SK-N-SH treated with all-trans-retinoic acid at 6 μM for 48 hours (cell line): ENCODE data around the gene CDYL.

Experiments
- ATAC-seq: fragments of 200-7000 bp; cut with Tn5 transposase; 3 replicates; pipeline ENCODE4 v1.9.1; 2020; ENCODE audit warnings: mild to moderate bottlenecking, moderate library complexity
- BACH2 ChIP-seq: fragments of 250-450 bp; sonication (Bioruptor Pico); IDR thresholded peaks from 2 replicates; pipeline ENCODE4 v1.9.0; 2021; ENCODE audit warnings: mild to moderate bottlenecking, borderline replicate concordance
- CSDC2 ChIP-seq: fragments of 250-450 bp; sonication (Bioruptor Pico); IDR thresholded peaks from 2 replicates; pipeline ENCODE4 v1.5.0; 2020; ENCODE audit warnings: mild to moderate bottlenecking, moderate library complexity
- GLIS3 ChIP-seq: fragments of 250-450 bp; sonication (Bioruptor Pico); IDR thresholded peaks from 2 replicates; pipeline ENCODE4 v1.5.0; 2020; ENCODE audit warnings: mild to moderate bottlenecking, moderate library complexity
- ISL1 ChIP-seq: fragments of 250-450 bp; sonication (Bioruptor Pico); IDR thresholded peaks from 2 replicates; pipeline ENCODE4 v2.1.2; 2022; ENCODE audit warnings: mild to moderate bottlenecking, moderate library complexity
- OSR1 ChIP-seq: fragments of 250-450 bp; sonication (Bioruptor Pico); IDR thresholded peaks from 2 replicates; pipeline ENCODE4 v1.8.0; 2022; ENCODE audit warnings: moderate library complexity, mild to moderate bottlenecking, inconsistent platforms
- PATZ1 ChIP-seq: fragments of 250-450 bp; sonication (Bioruptor Pico); IDR thresholded peaks from 2 replicates; pipeline ENCODE4 v1.8.0; 2020; ENCODE audit warnings: mild to moderate bottlenecking, moderate library complexity, borderline replicate concordance
- RARB ChIP-seq: fragments of 250-450 bp; sonication (Bioruptor Pico); IDR thresholded peaks from 2 replicates; pipeline ENCODE4 v1.8.0; 2021; ENCODE audit warnings: mild to moderate bottlenecking, moderate library complexity
- TCF4 ChIP-seq: fragments of 250-450 bp; sonication (Bioruptor Pico); IDR thresholded peaks from 2 replicates; pipeline ENCODE4 v1.8.0; 2021; ENCODE audit warnings: mild to moderate bottlenecking, moderate library complexity, borderline replicate concordance
- TOX ChIP-seq: fragments of 250-450 bp; sonication (Bioruptor Pico); IDR thresholded peaks from 2 replicates; pipeline ENCODE4 v1.8.0; 2021; ENCODE audit warnings: mild to moderate bottlenecking, moderate library complexity, borderline replicate concordance
- ZC3H10 ChIP-seq: fragments of 250-450 bp; sonication (Bioruptor Pico); IDR thresholded peaks from 2 replicates; pipeline ENCODE4 v1.5.1; 2021; ENCODE audit warnings: mild to moderate bottlenecking, moderate library complexity
- ZFP3 ChIP-seq: fragments of 250-450 bp; sonication (Bioruptor Pico); IDR thresholded peaks from 2 replicates; pipeline ENCODE4 v1.5.0; 2020; ENCODE audit warnings: mild to moderate bottlenecking, moderate library complexity
- ZFP30 ChIP-seq: fragments of 450-650 bp; formaldehyde crosslinking; IDR thresholded peaks from 2 replicates; pipeline ENCODE4 v1.5.0; 2022; ENCODE audit warnings: mild to moderate bottlenecking, moderate library complexity
- ZNF565 ChIP-seq: fragments of 450-650 bp; formaldehyde crosslinking; conservative IDR thresholded peaks from 2 replicates; pipeline ENCODE4 v1.5.0; 2020; ENCODE audit warnings: low read depth, mild to moderate bottlenecking, moderate library complexity
- ZNF70 ChIP-seq: fragments of 450-650 bp; formaldehyde crosslinking; IDR thresholded peaks from 2 replicates; pipeline ENCODE4 v1.5.0; 2020; ENCODE audit warnings: mild to moderate bottlenecking, moderate library complexity
- TF ChIP-seq, protein P1 (sequence below): fragments of 250-450 bp; sonication (Bioruptor Pico); IDR thresholded peaks from 2 replicates; pipeline ENCODE4 v1.5.0; 2020; ENCODE audit warnings: mild to moderate bottlenecking, moderate library complexity
- TF ChIP-seq, protein P2 (sequence below): fragments of 250-450 bp; sonication (Bioruptor Pico); IDR thresholded peaks from 2 replicates; pipeline ENCODE4 v1.5.1; 2021; ENCODE audit warnings: mild to moderate bottlenecking, moderate library complexity
- TF ChIP-seq, protein P3 (sequence below): fragments of 250-450 bp; sonication (Bioruptor Pico); IDR thresholded peaks from 2 replicates; pipeline ENCODE4 v1.5.1; 2020; ENCODE audit warnings: low read depth, mild to moderate bottlenecking, moderate library complexity
- TF ChIP-seq, protein P4 (sequence below): fragments of 250-450 bp; sonication (Bioruptor Pico); IDR thresholded peaks from 2 replicates; pipeline ENCODE4 v1.8.0; 2021; ENCODE audit warnings: low read depth, mild to moderate bottlenecking, moderate library complexity, borderline replicate concordance

CDYL gene

GRCh38 chr6:4788953-4789584, 12.9 kb downstream of the CDYL start:
- ATAC-seq, result no peak
- TF ChIP-seq, protein P1, sequence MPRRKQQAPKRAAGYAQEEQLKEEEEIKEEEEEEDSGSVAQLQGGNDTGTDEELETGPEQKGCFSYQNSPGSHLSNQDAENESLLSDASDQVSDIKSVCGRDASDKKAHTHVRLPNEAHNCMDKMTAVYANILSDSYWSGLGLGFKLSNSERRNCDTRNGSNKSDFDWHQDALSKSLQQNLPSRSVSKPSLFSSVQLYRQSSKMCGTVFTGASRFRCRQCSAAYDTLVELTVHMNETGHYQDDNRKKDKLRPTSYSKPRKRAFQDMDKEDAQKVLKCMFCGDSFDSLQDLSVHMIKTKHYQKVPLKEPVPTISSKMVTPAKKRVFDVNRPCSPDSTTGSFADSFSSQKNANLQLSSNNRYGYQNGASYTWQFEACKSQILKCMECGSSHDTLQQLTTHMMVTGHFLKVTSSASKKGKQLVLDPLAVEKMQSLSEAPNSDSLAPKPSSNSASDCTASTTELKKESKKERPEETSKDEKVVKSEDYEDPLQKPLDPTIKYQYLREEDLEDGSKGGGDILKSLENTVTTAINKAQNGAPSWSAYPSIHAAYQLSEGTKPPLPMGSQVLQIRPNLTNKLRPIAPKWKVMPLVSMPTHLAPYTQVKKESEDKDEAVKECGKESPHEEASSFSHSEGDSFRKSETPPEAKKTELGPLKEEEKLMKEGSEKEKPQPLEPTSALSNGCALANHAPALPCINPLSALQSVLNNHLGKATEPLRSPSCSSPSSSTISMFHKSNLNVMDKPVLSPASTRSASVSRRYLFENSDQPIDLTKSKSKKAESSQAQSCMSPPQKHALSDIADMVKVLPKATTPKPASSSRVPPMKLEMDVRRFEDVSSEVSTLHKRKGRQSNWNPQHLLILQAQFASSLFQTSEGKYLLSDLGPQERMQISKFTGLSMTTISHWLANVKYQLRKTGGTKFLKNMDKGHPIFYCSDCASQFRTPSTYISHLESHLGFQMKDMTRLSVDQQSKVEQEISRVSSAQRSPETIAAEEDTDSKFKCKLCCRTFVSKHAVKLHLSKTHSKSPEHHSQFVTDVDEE (CRISPR knock-in tag), result no peak
- TF ChIP-seq CSDC2 (CRISPR knock-in tag) (no peak), RARB (no peak), BACH2 (no peak)

DNA sequence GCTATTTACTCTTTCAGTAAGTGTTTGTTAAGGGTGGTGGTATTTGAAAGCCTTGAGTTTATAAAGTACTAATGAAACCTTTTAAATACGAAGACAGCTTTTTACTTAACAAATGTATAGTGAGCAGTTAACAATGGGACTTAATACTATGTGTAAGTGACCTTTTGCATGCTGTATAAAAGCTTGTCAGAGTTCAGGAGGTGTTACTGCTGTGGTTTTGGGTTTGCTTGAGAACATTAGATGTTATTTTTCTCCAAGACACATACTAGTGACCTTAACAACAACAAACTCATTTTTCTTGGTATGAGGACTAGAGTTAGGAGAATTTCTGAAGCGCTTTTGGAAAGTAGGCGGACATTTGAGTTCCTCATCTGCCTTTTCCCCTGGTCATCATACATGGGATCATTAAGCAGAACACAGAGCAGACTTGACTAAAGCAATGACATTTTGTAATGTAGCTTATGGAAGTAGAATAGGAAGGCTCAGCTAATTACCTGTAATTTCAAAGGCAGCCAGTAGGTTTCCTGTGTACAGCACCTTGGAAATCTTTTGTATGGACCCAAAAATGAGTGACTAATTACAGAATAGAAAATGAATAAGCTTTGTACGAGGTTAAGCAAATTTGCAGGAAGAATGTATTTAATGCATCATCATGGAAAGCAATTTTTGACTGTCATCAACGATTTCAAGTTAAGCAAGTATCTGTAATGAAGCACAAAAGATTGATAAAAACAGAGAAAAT, 14.1 kb downstream of the CDYL start:
- TF ChIP-seq, protein P2, sequence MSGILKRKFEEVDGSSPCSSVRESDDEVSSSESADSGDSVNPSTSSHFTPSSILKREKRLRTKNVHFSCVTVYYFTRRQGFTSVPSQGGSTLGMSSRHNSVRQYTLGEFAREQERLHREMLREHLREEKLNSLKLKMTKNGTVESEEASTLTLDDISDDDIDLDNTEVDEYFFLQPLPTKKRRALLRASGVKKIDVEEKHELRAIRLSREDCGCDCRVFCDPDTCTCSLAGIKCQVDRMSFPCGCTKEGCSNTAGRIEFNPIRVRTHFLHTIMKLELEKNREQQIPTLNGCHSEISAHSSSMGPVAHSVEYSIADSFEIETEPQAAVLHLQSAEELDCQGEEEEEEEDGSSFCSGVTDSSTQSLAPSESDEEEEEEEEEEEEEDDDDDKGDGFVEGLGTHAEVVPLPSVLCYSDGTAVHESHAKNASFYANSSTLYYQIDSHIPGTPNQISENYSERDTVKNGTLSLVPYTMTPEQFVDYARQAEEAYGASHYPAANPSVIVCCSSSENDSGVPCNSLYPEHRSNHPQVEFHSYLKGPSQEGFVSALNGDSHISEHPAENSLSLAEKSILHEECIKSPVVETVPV (CRISPR knock-in tag), result no peak
- TF ChIP-seq ISL1 (CRISPR knock-in tag) (no peak), GLIS3 (CRISPR knock-in tag) (no peak), OSR1 (no peak)

DNA sequence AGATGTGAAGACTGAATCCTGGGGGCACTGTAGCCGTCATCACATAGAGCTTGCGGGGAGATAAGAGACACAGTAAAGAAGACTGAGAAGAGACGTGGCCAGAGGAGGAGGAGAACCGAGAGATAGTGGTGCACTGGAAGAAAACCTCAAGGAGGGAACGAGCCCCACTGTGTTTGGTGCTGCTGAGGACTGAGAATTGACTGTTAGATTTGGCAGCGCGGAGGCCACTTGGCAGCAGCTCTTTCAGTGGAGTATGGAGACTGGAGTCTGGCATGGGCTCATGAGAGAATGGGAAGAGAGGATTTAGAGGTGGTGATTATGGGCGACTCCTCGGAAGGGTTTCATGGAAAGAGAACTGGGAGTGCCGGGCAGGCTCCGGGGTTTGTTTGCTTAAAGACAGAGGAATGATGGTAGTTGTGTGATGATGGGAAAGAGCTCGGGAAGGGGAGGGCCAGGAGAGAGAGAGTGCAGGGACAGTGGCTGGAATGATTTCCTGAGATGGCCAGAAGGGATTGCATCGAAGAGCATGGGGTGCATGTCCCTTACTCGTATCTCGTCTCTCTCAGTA, 18.0 kb downstream of the CDYL start:
- no peak for ATAC-seq
- TF ChIP-seq ZFP3 (CRISPR knock-in tag), result no peak
- TF ChIP-seq, protein P1 (CRISPR knock-in tag), result no peak
- no peak for TF ChIP-seq ZNF70 (CRISPR knock-in tag)
- TF ChIP-seq TOX (CRISPR knock-in tag), result no peak
- TF ChIP-seq RARB, result no peak
- TF ChIP-seq ZC3H10 (CRISPR knock-in tag), result no peak
- no peak for TF ChIP-seq TCF4
- no peak for TF ChIP-seq BACH2
- TF ChIP-seq OSR1, result no peak
- TF ChIP-seq, protein P3, sequence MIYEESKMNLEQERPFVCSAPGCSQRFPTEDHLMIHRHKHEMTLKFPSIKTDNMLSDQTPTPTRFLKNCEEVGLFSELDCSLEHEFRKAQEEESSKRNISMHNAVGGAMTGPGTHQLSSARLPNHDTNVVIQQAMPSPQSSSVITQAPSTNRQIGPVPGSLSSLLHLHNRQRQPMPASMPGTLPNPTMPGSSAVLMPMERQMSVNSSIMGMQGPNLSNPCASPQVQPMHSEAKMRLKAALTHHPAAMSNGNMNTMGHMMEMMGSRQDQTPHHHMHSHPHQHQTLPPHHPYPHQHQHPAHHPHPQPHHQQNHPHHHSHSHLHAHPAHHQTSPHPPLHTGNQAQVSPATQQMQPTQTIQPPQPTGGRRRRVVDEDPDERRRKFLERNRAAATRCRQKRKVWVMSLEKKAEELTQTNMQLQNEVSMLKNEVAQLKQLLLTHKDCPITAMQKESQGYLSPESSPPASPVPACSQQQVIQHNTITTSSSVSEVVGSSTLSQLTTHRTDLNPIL, result no peak
- TF ChIP-seq ZNF565, result no peak
- TF ChIP-seq, protein P2 (CRISPR knock-in tag), result no peak
- TF ChIP-seq ZFP30 (CRISPR knock-in tag), result no peak
- no peak for TF ChIP-seq GLIS3 (CRISPR knock-in tag)
- no peak for TF ChIP-seq PATZ1
- TF ChIP-seq, protein P4, sequence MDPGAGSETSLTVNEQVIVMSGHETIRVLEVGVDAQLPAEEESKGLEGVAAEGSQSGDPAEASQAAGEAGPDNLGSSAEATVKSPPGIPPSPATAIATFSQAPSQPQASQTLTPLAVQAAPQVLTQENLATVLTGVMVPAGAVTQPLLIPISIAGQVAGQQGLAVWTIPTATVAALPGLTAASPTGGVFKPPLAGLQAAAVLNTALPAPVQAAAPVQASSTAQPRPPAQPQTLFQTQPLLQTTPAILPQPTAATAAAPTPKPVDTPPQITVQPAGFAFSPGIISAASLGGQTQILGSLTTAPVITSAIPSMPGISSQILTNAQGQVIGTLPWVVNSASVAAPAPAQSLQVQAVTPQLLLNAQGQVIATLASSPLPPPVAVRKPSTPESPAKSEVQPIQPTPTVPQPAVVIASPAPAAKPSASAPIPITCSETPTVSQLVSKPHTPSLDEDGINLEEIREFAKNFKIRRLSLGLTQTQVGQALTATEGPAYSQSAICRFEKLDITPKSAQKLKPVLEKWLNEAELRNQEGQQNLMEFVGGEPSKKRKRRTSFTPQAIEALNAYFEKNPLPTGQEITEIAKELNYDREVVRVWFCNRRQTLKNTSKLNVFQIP (CRISPR knock-in tag), result no peak
- no peak for TF ChIP-seq ISL1 (CRISPR knock-in tag)

More for the DNA sequence above, 14.1 kb downstream of the CDYL start:
- ATAC-seq, result no peak
